SK-N-MC (cell line): Measurements from ENCODE around the gene TMEM132D.

Experiments
- EZH2 ChIP-seq: fragments of 200-600 bp; sonication (generic); IDR thresholded peaks from one replicate; pipeline ENCODE4 v1.6.1; 2017; ENCODE audit warnings: antibody characterized with exemption
- FOXP2 ChIP-seq: optimal IDR thresholded peaks from 2 replicates; pipeline ENCODE3; 2011; ENCODE audit warnings: mild to moderate bottlenecking, moderate library complexity; ENCODE audit not compliant: insufficient read depth; ENCODE audit errors: extremely low read length, control extremely low read depth
- POLR2AphosphoS5 ChIP-seq: IDR thresholded peaks from 2 replicates; pipeline ENCODE4 v1.6.1; 2012; ENCODE audit warnings: mild to moderate bottlenecking, low read depth, low read length, borderline replicate concordance

GRCh38 chr12:129201029-129201428 lies 702.8 kb downstream of the TMEM132D start:
- TF ChIP-seq EZH2 (no peak), FOXP2 (no peak), POLR2AphosphoS5 (no peak)
